ENCODE data around the gene SLX9. TPM values are rescaled to one million over a fixed set of nuclear protein-coding genes. Genes with fewer than 3 reads are reported as not detected.

Gene SLX9
- total and polyA plus RNA-seq, 12 donors = 11.1 to 45.3 (median 23.7) TPM

DNA sequence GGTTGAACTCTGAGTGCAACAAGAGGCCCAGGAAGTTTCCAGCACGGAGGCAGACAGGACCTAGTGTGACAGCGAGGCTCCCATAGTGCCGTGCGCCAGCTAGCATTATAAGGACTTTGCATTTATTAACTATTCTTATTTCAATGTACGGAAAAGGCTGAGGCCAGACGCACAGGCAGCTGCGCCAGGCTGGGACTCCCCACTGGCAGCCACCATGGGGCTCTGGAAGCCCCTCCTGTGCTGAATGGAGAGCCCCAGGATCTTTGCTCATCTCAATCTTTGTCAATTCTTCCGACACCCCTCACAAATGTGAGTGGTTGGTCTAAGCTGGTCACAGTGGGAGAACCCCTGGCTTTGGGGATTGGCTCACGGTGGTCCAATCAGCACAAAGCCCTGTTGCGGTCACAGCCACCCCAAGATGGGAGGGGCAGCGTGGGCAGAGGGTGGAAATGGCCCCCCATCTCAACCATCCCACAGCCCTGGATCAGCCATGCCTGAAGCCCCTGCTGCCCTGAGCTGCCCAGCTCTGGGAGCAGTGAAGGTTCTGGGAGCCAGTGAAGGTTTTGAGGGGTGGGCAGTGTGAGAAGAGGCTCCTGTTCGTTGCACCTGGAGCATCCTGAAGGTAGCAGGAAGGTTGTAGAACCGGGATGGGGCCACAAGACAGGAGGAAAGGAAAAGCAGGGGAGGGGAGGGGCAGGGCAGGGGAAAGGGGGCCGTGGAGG, 75.1 kb downstream of the SLX9 start:
- WGBS, 4 donors = 90 to 93% (median 93%) methylated on average over 12 to 14 of the region's 14 CpGs
- Histone ChIP-seq H3K27ac (no peak overlapping the region), H3K4me1 (replicated peaks in 1 of 2) (peaks cover 0 to 11% of the 10 kb centered on the region in 2 donors), H3K4me3 (no peak overlapping the region), H3K27me3 (no peaks in the 10 kb centered on the region), H3K9me3 (replicated peaks in 1 of 3) (no peaks in the 10 kb centered on the region), H3K36me3 (replicated peaks in 1 of 2) (no peaks in the 10 kb centered on the region)
- intact Hi-C loops (cut with DNase I) = loop anchor here in 1 of 2 donors (10.0 kb wide), 1 partner anchor 60 kb away; the partner anchor contains the start of gene ADARB1
- DNase-seq = peak in 1 of 7 donors; percentile 9
- TF ChIP-seq POLR2A (IDR thresholded peaks at IDR 0.05) (no peak), CTCF (IDR thresholded peaks at IDR 0.05) (no peak)

DNA sequence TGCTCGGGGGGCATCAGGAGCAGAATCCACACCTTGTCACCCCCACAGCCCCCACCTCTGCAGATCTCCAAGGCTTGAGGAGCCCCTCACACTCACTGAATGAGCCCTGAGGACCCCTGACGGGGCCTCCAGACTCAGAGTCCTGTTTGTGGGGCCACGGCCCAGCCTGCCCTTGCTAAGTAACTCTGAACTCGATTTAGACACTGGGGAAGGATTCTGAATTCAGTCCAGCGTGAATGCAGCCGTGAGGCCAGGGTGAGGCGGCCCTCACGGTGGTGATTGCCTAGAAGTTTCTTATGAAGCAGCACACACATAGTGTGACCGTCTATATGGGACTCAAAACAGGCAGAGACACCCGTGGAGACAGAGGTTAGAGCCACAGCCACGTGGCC, 75.6 kb downstream of the SLX9 start:
- Histone ChIP-seq H3K27me3 (no peaks in the 10 kb centered on the region), H3K36me3 (replicated peaks in 1 of 2) (no peaks in the 10 kb centered on the region), H3K27ac (no peak overlapping the region), H3K4me1 (replicated peaks in 1 of 2) (peaks cover 0 to 11% of the 10 kb centered on the region in 2 donors), H3K4me3 (no peak overlapping the region), H3K9me3 (replicated peaks in 1 of 3) (no peaks in the 10 kb centered on the region)
- intact Hi-C loops (cut with DNase I) = loop anchor here in 1 of 2 donors (10.0 kb wide), 1 partner anchor 59 kb away; the partner anchor contains the start of gene ADARB1
- DNase-seq = peak in 1 of 7 donors; percentile 10
- 84 to 90% (median 86%) methylated on average over 9 to 11 of the region's 11 CpGs for WGBS, 4 donors
- TF ChIP-seq POLR2A (IDR thresholded peaks at IDR 0.05) (no peak), CTCF (IDR thresholded peaks at IDR 0.05) (no peak)

DNA sequence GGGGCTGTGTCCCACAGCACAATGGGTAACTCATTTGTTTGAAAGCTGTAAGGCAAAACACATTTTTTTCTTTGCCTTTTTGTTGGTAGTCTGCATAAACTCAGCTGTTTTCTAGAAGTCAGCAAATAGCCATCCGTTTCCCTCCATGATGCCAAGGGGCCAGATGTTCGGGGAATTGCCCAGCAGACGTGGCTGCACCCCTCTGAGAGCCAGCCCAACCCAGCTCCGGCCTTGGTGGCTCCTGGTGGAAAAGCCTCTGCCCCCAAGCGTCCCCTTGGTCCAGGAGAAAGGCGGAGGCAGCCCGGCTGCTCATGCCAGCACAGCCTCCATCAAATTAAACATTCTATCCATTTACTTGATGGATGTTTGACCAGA, 76.2 kb downstream of the SLX9 start:
- intact Hi-C loops (cut with DNase I) = loop anchor here in 1 of 2 donors (10.0 kb wide), 1 partner anchor 59 kb away; the partner anchor contains the start of gene ADARB1
- TF ChIP-seq POLR2A (IDR thresholded peaks at IDR 0.05) (no peak), CTCF (IDR thresholded peaks at IDR 0.05) (no peak)
- H3K36me3 ChIP-seq (replicated peaks in 1 of 2) = no peaks in the 10 kb centered on the region
- no peaks in the 10 kb centered on the region for H3K9me3 ChIP-seq (replicated peaks in 1 of 3)
- H3K4me1 ChIP-seq (replicated peaks in 1 of 2) = peaks cover 0 to 11% of the 10 kb centered on the region in 2 donors
- no peak overlapping the region for H3K4me3 ChIP-seq
- WGBS, 4 donors = 84 to 93% (median 86%) methylated on average over 7 of the region's 7 CpGs
- DNase-seq = peak in 2 of 7 donors; percentile 5 to 10
- no peak overlapping the region for H3K27ac ChIP-seq
- H3K27me3 ChIP-seq = no peaks in the 10 kb centered on the region

- peak in 3 of 7 donors; percentile 7 to 13 (median 10) for DNase-seq
- 70 to 100% (median 75%) methylated on average over 5 to 15 of the region's 15 CpGs for WGBS, 4 donors
- Histone ChIP-seq H3K4me1 (replicated peaks in 1 of 2) (peaks cover 0 to 15% of the 10 kb centered on the region in 2 donors), H3K27ac (no peak overlapping the region), H3K4me3 (no peak overlapping the region), H3K9me3 (replicated peaks in 1 of 3) (no peaks in the 10 kb centered on the region), H3K27me3 (no peaks in the 10 kb centered on the region), H3K36me3 (replicated peaks in 1 of 2) (no peaks in the 10 kb centered on the region)
- intact Hi-C loops (cut with DNase I) = loop anchor here in 1 of 2 donors (10.0 kb wide), 1 partner anchor 58 kb away; the partner anchor contains the start of gene ADARB1
- TF ChIP-seq POLR2A (IDR thresholded peaks at IDR 0.05) = no peak
- TF ChIP-seq CTCF (IDR thresholded peaks at IDR 0.05) = no peak
Observed at GRCh38 chr21:45016406-45017038, 76.7 kb downstream of the SLX9 start.
